GM18520 (cell line): ENCODE results near the gene RELB.

ENCODE experiments used
- ATAC-seq: cut with Tn5 transposase; IDR thresholded peaks from one replicate; pipeline ENCODE4 v1.9.1; 2021; ENCODE audit not compliant: unreplicated experiment

The RELB gene

DNA sequence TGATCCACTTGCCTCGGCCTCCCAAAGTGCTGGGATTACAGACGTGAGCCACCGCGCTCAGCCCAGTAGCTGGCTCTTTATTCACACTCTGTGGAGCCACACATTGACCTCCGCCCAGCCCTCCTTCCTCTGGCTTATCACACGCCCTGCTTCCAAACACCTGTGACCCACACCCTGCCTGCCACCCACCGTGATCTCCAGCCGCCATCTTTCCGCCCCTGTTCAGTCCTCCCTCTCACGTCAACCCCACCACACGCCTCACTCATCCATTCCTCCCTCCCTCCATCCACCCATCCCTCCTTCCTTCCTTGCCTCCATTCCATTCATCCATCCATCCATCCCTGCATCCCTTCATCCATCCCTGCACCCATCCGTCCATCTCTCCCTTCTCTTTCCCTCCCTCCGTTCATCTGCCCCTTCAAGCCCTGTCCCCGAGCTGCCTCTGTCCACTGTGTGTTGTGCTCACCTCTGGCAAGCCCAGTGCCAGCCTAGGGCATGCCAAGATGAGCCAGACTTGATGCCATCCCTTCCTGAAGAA lies 57.4 kb downstream of the RELB start:
- no peak for ATAC-seq

DNA sequence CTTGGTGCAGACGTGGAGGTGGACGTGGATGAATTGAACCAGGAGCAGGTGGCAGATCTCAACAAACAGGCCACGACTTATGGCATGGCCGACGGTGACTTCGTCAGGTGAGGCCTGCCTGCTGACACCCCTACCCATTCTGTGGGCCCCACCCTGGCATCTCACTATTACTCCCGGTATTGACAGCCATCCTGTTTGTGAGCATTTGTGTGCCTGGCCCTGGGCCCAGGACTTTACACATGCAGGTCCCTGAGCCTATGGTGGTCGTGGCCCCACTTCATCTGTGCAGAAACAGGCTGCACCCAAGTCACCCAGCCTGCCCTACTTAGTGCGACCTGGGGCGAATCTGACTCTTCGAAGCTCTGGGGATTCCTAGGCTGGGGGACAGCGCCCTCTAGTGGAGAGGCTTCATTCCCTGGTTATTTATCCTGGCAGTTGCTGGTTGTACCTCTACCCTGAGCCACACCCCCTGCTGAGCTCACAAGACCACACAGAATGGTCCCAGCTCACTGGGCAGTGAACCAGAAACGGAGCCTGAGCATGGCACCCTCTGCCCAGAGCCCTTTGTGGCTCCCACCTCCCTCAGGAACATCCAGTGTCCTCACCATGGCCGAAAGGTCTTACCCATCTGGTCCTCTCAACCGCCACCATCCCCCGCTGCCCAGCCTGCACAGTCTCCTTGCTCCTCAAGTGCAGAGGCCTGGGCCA lies 58.1 kb downstream of the RELB start:
- no peak for ATAC-seq

DNA sequence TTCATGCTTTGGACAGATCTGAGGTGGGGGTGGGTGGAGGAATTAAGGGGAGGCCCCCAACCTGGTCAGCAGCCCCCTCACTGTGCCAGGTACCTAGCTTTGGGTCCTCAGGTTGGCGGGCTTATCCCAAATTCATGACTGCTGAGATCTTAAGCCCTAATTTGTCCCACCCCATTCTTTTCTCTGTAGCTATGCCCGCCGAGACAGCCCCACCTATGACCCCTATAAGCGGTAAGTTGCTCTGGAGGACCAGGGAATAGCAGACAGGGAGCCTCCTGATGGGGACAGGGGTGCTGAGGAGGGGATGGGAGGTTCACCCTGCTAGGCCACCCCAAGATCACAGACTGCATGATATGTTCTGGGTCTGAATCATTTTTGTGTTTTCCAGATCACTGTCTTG lies 60.7 kb downstream of the RELB start:
- no peak for ATAC-seq

DNA sequence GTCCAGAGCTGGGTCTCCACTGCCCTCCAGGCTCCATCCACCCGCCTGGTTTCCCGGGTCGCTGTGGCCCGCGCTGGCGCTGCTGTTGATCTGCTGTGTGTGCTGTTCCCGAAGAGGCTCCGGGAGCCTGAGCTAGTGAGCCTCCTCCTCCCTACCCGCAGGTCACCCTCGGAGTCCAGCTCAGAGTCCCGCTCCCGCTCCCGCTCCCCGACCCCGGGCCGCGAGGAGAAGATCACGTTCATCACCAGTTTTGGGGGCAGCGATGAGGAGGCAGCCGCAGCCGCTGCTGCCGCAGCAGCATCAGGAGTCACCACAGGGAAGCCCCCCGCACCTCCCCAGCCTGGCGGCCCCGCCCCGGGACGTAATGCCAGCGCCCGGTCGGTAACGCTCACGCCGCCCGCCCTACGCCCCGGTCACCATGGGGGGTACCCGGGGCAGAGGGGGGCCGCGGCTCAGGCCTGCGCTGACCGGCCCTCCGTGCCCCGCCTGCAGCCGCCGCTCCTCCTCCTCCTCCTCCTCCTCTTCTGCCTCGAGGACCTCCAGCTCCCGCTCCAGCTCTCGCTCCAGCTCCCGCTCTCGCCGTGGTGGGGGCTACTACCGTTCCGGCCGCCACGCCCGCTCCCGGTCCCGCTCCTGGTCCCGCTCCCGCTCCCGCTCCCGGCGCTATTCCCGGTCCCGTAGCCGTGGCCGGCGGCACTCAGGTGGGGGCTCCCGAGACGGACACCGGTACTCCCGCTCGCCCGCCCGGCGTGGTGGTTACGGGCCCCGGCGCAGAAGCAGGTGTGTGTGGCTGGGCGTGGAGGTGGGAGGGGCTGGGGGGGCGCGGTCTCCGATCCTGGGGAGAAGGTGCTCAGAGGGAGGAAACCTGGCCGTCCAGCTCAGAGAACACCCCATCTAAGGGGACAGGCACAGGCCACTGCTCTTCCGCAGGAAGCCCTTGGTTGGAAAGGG lies 62.9 kb downstream of the RELB start:
- ATAC-seq = no peak

DNA sequence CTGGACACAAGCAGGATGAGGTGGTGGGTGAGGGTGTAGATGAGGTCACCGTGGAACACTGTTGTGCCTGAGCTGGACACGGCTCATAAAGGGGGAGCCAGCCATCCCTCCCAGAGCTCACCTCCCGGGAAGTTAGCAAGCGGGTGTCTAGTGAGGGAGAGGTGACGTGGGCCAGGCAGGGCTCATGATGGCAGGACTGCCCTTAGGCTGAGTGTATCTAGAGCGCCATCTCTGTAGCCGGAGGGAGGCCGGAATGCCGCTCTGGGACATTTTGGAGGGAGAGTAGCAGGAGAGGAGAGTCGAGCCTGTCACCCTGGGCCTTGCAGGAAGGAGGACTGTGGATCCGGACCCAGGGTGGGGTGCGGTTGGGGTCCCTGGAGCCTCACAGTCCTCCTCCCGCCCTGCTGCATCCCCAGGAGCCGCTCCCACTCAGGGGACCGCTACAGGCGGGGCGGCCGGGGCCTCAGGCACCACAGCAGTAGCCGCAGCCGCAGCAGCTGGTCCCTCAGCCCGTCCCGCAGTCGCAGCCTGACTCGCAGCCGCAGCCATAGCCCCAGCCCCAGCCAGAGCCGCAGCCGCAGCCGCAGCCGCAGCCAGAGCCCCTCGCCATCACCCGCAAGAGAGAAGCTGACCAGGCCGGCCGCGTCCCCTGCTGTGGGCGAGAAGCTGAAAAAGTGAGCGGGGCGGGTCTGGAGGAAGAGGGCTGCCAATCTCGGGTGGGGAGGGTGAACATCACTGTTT lies 65.8 kb downstream of the RELB start:
- ATAC-seq = no peak

DNA sequence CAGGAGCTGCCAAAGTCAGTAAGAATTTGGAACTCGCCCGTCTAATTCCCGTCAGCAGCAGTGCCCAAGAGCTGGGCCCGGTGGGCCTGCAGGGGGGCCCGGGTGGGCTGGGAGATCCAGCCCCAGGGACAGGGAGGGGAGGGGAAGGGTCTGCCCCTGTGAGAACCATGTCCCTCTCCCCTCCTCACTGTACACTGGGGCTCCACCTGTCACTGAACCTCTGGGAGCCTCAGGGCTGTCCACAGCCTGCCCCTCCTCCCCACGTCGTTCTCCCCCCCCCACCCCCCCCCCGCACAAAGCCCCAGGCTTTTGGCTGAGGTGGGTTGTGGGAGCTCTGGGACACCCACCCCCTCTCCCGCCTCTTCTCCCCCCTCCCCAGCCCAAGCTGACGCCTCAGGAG lies 66.8 kb downstream of the RELB start:
- no peak for ATAC-seq

DNA sequence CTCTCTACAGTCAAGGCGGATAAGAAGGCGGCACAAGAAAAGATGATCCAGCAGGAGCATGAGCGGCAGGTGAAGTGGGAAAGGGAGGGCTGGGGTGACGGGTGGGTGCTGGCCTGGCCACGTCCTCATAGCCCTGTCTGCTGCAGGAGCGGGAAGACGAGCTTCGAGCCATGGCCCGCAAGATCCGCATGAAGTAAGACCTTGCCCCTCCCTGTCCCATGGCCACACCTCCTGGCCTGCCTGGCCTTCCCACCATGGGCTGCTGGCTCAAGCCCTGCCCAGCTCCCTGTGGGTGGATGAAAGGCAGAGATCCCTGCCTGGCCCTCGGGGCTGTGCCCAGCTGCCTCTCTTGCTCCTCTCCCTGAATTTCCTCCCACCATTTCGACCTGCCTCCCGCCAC lies 67.8 kb downstream of the RELB start:
- no peak for ATAC-seq

DNA sequence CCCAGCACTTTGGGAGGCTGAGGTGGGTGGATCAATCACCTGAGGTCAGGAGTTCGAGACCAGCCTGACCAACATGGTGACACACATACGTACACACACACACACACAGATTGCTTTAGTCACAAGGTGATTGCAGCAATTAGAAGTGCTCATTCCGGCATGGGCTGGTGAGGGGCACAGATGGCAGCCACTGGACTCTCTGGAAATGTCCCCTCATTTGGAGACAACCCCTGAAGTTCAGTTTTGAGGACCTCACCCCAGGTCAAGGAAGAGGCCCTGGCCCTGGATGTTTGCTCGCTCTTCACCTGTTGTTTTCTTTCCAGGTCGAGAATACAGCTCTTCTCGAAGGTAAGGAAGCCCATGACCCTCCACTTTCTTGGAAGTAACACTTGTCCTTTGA lies 69.0 kb downstream of the RELB start:
- no peak for ATAC-seq

DNA sequence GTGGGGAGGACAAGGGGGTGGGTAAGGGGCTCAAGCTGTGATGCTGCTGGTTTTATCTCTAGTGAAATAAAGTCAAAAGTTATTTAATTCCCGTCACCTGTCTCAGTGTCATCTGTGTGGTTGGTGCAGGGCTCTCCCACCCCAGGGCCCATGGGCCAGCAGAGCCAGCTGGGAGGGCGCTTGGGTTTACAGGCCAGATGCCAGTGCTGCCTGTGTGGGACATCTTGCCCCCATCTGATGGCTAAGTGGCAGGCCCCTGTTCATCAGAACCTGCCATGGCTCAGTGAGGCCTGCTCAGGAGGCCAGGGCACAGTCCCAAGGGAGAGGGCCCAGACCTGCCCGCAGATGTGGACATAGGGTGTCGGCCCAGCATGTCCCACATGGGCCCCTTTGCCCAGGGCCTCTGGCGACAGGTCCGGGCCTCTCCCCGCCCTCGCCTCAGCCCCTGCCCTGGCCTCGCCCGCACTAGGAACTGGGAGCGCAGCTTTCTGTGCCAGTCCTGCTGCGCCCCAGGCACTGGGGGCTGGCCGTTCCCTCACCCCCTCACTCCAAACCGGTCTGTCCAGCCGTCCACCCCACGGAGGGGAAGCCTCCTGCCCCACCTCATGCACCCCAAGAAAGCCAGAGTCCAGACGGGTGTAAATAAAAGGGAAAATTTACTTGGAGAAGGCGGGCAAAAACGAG lies 69.7 kb downstream of the RELB start:
- ATAC-seq = no peak

DNA sequence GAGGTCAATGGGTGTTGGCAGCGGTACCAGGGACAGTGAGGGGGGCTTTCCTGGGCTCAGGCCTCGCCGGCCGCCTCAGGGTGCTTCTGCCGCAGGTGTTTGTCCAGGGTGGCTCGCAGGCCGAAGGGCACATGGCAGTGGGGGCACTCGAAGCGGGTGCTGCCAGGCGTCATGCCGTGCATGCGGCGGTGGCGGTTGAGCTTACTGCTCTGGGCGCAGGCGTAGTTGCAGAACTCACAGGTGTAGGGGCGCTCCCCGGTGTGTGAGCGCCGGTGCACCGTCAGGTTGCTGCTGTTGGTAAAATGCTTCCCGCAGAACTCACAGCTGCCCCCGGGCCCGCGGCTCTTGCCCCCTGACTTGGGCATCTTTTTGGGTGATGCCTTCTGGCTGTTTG lies 70.3 kb downstream of the RELB start:
- ATAC-seq = no peak

DNA sequence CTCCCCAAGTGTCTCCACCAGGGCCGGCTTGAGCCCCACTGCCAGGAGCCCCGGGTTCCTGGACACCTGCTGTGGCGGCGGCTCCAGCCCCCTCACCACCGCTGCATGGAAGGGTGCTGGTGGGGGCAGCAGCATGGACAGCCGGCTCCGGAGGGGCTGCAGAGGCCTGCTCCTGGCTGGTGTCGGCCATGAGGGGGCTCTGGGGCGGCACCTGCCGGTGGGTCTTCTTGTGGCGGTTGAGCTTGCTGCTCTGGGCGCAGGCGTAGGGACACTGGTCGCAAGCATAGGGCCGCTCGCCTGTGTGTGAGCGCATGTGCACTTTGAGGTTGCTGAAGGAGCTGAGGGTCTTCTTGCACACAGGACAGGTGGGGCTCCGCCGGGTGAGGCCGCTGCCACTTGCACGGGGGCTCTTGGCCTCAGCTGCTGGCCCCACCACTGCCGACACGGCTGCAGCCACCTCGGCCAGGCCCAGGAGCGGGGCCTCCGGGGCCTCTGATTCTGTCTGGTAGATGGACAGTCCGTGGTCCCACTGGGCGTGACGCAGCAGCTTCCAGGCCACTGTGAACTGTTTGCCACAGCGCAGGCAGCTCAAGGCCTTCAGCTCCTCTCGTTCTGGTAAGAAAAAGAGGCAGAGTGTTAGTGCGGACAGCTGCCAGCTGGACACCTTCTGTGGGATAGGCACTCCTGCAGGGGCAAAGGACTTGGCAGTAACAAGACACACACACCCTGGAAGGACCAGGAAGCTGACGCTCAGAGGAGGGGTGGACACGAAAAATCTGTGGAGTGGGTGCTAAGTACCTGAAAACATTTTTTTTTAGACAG lies 70.9 kb downstream of the RELB start:
- no peak for ATAC-seq

DNA sequence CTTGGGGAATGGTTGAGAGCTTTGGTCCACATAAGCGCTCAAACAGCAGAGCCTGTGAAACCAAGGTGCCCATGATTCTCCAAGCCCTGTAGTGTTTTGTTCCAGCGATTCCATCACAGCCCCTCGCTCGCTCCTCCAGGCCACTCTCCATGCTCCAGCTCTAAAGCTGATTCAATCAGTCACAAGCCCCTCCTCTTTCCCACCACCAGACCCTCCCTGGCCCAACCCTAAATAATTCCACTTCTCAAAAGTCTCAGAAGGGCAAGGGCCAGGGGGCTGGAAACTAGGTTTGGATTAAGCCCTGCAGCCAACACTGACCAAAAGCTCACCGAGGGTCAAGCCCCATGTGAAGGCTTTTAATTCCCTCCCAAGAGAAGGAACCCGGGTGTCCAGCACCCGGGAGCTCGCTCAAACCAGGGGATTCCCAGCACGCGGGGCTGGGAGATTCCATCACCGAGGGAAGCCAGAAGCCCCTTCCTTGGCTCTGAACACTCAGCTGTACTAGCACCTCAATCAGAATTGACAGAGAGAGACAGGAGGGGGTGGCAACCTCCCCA lies 73.6 kb downstream of the RELB start:
- no peak for ATAC-seq

DNA sequence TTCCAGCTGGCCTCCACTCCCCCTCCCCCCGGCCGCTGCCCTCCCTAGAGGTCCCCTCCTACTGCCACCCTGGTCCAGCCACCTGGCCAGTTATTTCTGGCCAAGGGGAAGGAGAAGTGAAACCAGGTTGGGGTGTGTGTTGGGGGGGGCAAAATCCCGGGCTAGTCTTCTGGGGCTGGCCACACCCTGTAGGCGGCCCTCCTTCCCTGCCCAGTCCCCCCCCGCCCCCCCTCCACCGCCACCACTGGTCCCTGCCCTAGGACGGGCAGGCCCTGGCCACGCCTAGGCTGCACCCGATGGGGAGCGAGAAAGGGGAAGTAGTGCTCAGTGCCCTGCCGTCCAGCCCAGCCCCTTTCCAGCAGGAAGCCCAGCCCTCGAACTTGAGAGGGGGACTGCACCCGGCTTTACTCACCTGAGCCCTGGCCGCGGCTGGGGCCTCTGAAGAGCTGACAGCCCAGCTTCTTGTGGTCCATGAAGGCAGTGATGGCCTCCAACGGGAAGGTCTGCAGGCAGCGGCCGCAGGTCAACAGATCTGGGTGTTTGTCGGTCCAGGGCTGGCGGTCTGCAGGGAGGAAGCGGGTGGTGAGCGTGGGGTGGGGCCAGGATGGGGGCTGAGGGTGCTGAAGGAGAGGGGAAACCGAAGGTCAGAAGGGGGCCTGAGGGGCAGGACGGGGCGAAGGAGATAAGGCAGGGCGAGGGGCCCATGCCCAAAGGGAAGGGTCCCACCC lies 74.2 kb downstream of the RELB start:
- ATAC-seq = peak; percentile 53

DNA sequence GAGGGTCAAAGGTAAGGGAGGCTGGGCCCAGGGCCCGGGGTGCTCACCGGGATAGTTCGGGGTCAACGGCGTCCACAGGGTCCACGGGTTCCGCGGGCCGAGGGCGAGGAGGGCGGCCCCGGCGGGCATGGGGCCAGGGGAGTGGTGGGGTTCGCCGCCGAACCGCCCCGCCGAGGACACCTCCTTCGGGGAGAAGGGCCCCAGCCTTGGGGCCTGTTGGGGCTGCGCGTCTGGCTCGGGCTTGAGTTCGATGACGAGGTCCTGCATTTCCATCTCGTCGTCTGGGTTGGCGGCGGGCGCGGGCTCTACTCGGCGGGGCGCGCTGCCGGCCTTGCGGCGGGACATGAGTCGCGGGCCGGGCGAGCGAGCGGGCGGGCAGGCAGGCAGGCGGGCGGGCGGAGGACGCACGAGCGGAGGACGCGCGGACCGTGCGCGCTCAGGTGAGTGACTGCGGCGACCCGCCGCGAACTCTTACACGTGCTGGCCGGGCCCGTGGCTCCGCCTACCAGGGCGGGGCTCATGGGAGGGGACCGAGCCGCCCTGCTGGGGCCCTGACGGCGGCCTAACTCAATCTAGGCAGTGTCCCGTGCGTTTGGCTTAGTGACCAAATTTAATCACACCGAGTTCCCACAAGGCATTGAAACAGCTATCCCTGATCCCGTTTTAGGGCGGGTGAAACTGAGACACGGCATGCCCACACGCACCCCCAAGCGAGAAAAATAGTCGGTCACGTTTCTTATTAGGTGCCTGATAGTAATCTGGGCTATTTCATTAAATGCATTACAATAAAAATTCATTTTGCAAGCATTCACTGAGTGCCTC lies 75.0 kb downstream of the RELB start, which contains the start of gene ZNF296:
ZNF296 (minus strand) TSS at position 450 of the 822 bp plus-strand sequence; CDS start at position 345, 105 bp downstream.
- peak; percentile 40 for ATAC-seq

DNA sequence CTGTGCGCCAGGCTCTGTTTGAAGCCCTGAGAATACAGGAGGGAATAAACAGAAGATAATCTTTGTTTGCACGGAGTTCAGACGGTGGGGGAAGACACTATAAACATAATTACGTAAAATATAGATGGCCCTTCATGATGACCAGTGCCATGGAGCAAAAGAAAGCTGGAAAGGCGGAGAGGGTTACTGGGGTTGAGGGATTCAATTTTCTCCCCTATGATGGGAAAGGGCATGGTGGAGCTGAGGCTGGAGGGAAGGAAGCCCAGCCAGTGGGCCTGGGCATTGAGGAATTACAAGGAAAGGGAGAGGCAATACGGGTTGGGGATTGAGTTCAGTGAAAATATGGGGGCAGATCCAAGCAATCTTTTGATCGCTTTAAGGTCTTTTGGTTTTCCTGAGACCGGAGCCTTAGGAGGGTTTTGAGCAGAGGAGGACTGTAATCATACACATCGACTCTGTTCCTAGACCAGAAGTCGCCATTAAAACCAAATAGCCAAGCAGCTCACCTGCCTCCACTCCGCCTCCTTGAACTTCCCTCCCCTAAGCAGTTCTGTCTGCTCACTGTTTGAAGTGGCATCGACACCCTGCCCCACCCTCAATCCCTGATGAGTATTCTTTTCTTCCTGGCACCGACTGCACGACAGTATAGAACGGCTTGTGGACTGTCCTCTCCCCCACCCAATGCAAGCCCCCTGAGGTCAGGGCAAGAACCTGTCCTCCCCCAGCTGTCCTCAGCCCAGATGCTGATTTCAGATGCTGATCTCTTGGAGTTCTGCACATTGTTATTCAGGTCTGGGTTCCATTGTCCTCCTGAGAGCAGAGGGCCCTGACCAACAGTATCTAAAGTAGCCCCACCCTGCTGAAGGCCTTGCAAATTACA lies 75.8 kb downstream of the RELB start:
- no peak for ATAC-seq

DNA sequence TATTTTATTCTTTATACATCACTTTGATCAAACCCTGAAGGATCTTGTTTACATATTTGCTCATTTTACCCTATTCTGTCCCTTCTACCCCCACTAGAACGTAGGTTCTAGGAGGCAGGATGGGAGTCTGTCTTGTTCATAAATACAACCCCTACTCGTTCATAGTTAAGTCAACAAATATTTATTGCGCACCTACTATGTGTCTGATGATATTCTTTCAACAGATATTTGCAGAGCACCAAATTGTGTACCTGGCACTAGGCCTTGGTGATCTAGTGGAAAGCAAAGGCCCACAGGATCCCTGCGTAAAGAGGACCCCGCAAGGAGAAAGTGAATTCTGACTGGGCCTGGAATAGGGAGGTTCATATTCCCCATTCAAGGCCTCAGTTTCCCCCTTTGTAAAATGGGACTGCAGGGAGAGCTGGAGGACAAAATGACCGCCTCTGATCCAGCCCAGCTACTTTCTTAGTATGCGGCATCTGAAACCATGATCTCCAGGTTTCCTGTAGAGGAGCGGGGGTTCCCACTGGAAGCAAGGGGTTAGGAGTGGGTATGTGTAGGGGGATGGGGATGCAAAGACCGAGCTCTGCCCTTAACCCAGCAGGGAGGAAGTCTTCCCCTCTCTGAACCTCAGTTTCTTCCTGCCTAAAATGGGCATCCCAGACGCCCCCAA lies 77.3 kb downstream of the RELB start:
- no peak for ATAC-seq
